ENCODE measurements around the gene ITFG1. TPM values are rescaled to one million over a fixed set of nuclear protein-coding genes. Genes with fewer than 3 reads are reported as not detected.
"Not testable (repeated sequence)": the region's sequence is repeated elsewhere in the genome, so short reads cannot be mapped to it uniquely, and the experiment has no call there.

Gene ITFG1
- total RNA-seq, 2 experiments from 2014 or later = 16.5 to 16.7 TPM

GRCh38 chr16:47198180-47198575 lies 262.7 kb downstream of the ITFG1 start:
- peaks cover 10% of the 10 kb centered on the region for H3K36me3 Mint-ChIP-seq (ENCODE audit: low read depth)
- ATAC-seq (no peak), DNase-seq (no peak)
- no peaks in the 10 kb centered on the region for H3K27me3 Mint-ChIP-seq
- intact Hi-C loops (cut with micrococcal nuclease) = no loop called here
- TF ChIP-seq, protein P1, sequence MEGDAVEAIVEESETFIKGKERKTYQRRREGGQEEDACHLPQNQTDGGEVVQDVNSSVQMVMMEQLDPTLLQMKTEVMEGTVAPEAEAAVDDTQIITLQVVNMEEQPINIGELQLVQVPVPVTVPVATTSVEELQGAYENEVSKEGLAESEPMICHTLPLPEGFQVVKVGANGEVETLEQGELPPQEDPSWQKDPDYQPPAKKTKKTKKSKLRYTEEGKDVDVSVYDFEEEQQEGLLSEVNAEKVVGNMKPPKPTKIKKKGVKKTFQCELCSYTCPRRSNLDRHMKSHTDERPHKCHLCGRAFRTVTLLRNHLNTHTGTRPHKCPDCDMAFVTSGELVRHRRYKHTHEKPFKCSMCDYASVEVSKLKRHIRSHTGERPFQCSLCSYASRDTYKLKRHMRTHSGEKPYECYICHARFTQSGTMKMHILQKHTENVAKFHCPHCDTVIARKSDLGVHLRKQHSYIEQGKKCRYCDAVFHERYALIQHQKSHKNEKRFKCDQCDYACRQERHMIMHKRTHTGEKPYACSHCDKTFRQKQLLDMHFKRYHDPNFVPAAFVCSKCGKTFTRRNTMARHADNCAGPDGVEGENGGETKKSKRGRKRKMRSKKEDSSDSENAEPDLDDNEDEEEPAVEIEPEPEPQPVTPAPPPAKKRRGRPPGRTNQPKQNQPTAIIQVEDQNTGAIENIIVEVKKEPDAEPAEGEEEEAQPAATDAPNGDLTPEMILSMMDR (IDR thresholded peaks at IDR 0.05) = no peak
- no peaks in the 10 kb centered on the region for H3K9me3 Mint-ChIP-seq
- ChIA-PET CTCF (no interaction called here), POLR2A (no interaction called here)
- no peaks in the 10 kb centered on the region for H3K4me1 Mint-ChIP-seq (ENCODE audit: low read depth)
- H3K27ac Mint-ChIP-seq = no peak overlapping the region
- H3K4me3 Mint-ChIP-seq = no peak overlapping the region

GRCh38 chr16:47197536-47198179 lies 263.2 kb downstream of the ITFG1 start:
- ChIA-PET POLR2A (no interaction called here), CTCF (no interaction called here)
- ATAC-seq = no peak
- no peak overlapping the region for H3K27ac Mint-ChIP-seq
- no peaks in the 10 kb centered on the region for H3K9me3 Mint-ChIP-seq
- H3K36me3 Mint-ChIP-seq (ENCODE audit: low read depth) = peaks cover 13% of the 10 kb centered on the region
- DNase-seq = no peak
- no peaks in the 10 kb centered on the region for H3K27me3 Mint-ChIP-seq
- no peaks in the 10 kb centered on the region for H3K4me1 Mint-ChIP-seq (ENCODE audit: low read depth)
- H3K4me3 Mint-ChIP-seq = no peak overlapping the region
- intact Hi-C loops (cut with micrococcal nuclease) = no loop called here
- TF ChIP-seq, protein P1 (IDR thresholded peaks at IDR 0.05) = no peak

GRCh38 chr16:47196457-47196856 lies 264.4 kb downstream of the ITFG1 start:
- DNase-seq (no peak), ATAC-seq (no peak)
- ChIA-PET CTCF (no interaction called here), POLR2A (interaction anchor here (0.6 kb wide), 1 partner anchor 207 kb away, joined by 3 read pairs; no protein-coding TSS in a partner anchor)
- no peak overlapping the region for H3K27ac Mint-ChIP-seq
- H3K4me1 Mint-ChIP-seq (ENCODE audit: low read depth) = no peaks in the 10 kb centered on the region
- intact Hi-C loops (cut with micrococcal nuclease) = no loop called here
- no peak overlapping the region for H3K4me3 Mint-ChIP-seq
- peaks cover 3% of the 10 kb centered on the region for H3K9me3 Mint-ChIP-seq
- TF ChIP-seq, protein P1 (IDR thresholded peaks at IDR 0.05) = no peak
- H3K36me3 Mint-ChIP-seq (ENCODE audit: low read depth) = peaks cover 17% of the 10 kb centered on the region
- no peaks in the 10 kb centered on the region for H3K27me3 Mint-ChIP-seq

DNA sequence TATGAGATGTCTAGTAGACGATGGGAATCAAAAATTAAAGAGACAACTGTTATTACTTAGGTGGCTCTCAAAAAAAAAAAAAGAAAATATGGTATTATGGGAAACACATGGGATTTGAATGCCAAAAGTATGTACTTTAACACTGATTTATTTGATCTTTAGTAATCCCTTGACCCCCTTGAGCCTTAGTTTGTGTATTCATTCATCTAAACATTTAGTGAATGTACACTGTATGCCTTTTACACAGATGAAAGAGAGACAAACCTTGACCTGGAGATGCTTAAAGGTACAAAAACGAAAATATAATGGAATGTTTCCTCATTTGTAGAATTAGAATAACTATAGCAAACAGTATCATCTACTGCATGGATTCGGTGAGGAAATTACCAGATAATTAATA lies 278.5 kb downstream of the ITFG1 start:
- Mint-ChIP-seq H3K9me3 (no peaks in the 10 kb centered on the region), H3K27ac (no peak overlapping the region), H3K36me3 (ENCODE audit: low read depth) (peaks cover 16% of the 10 kb centered on the region), H3K27me3 (no peaks in the 10 kb centered on the region), H3K4me3 (no peak overlapping the region), H3K4me1 (ENCODE audit: low read depth) (no peaks in the 10 kb centered on the region)
- intact Hi-C loops (cut with micrococcal nuclease) = no loop called here
- TF ChIP-seq, protein P1 (IDR thresholded peaks at IDR 0.05) = no peak
- no peak for DNase-seq
- ChIA-PET POLR2A (no interaction called here), CTCF (no interaction called here)
- ATAC-seq = no peak

DNA sequence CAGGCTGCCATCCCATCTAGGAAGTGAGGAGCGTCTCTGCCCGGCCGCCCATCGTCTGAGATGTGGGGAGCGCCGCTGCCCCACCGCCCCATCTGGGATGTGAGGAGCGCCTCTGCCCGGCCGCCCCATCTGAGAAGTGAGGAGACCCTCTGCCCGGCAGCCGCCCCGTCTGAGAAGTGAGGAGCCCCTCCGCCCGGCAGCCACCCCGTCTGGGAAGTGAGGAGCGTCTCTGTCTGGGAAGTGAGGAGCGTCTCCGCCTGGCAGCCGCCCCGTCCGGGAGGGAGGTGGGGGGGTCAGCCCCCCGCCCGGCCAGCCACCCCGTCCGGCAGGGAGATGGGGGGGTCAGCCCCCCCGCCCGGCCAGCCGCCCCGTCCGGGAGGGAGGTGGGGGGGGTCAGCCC lies 279.8 kb downstream of the ITFG1 start:
- DNase-seq; POLR2A ChIA-PET; H3K4me1 Mint-ChIP-seq (ENCODE audit: low read depth); CTCF ChIA-PET; H3K27me3 Mint-ChIP-seq; intact Hi-C loops (cut with micrococcal nuclease); ATAC-seq; H3K9me3 Mint-ChIP-seq; H3K27ac Mint-ChIP-seq; H3K4me3 Mint-ChIP-seq: not testable (repeated sequence)
- peaks cover 16% of the 10 kb centered on the region for H3K36me3 Mint-ChIP-seq (ENCODE audit: low read depth)

All from activated CD8-positive, alpha-beta T cell treated with anti-CD3 and anti-CD28 coated beads for 36 hours (primary cell).